GM19240 (cell line): Measurements from ENCODE around the gene PTPRN2.

Source experiments
- DNase-seq: peaks from one replicate; pipeline ENCODE4 v3.0.0; 2011; ENCODE audit warnings: low spot score; ENCODE audit not compliant: insufficient read length

Gene PTPRN2

GRCh38 chr7:158327571-158328180 lies 259.9 kb downstream of the PTPRN2 start:
- DNase-seq: no peak

- no peak for DNase-seq
Measured at GRCh38 chr7:158327012-158327411, 260.6 kb downstream of the PTPRN2 start.

DNA sequence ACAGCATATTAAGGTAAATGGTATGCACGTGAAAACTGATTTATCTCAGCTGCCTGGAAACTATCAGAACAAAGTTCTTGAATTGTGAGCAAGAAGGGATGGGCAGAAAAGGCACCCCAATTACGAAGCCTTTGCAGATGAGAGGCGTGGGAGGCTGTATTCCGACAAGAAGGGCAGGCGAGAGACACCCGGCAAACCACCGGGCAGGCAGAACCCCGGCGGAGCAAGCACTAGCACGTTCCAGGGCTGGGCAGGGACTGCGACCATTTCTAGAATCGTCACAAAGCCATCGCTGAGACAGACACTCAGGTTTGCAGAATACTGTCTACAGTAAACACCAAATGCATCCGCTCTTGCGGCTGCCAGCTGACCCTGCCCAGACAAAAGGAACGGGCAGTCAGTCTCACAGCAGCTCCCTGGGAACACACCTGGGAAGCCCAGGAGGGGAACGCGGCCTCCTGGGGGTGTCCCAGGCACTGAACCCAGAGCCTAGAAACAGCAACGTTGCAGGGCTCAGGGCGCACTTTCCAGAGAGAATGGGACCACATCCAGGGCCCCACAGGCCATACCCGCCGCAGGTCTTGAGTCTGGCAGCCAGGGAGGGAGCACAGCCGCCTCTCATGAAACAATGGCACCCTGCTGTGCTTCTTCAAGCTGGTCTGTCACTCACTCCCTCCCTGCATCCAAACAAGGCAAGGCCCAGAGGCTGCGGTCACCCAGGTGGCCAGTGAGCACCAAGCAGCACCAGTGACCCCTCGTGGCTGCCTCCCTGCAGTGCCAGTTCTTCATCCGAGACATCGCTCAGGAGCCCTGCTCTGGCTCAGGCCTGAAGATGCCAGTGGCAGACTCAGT lies 261.9 kb downstream of the PTPRN2 start:
- no peak for DNase-seq

- no peak for DNase-seq
Measured at GRCh38 chr7:158324397-158325360, 262.9 kb downstream of the PTPRN2 start.

GRCh38 chr7:158323741-158324396 lies 263.8 kb downstream of the PTPRN2 start:
- DNase-seq: no peak

- DNase-seq: no peak
Measured at GRCh38 chr7:158322616-158323530, 264.8 kb downstream of the PTPRN2 start.

- DNase-seq: no peak
Measured at GRCh38 chr7:158321936-158322615, 265.5 kb downstream of the PTPRN2 start.

DNA sequence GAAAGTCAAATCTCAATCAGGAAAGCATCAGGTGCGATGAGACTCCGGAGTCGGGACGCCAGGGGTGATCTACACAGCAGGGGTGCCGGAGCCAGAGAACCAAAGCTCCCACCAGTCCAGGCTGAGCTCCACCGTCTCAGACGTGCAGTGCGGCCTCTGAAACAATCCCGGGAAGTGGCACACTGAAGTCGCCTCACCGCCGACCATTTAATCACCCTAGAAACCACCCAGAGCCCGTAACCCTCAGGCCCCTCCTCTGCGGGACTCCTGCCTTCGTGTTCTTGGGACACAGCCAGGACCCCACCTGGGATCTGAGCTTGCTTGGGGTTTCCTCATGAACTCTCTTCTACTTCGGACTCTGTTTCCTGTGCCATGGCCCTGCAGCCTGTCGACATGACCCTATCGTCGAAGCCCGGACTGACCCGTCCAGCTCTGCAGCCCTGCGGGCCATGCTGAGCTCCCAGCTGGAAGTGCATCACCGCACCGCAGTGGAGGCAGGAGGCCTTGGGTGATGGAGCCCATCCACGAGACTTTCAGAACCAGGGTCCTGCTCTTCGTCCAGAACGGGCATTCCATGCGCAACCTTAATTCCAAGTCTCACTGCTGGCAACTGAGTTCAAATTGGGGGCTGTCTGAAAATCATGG lies 266.4 kb downstream of the PTPRN2 start:
- no peak for DNase-seq

- DNase-seq: no peak
Measured at GRCh38 chr7:158320328-158320727, 267.3 kb downstream of the PTPRN2 start.

DNA sequence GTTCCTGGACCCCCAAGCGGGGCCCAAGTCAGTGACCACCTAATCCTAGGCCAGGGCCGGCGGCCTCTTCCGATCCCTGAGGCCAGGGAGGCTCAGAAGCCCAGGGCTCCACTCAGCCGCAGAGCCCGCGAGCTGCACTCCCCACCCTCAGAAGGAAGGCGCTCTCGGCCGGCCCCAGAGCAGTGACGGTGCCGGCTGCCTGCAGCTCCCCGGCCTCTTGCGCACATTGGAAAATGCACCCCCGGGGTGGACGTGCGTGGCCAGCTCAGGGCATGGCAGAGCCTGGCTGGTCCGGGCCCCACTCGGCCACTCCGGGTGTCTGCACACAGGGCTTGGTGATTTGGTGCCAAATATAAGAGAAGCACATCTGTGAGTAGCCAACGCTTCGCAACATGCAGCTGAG lies 269.1 kb downstream of the PTPRN2 start:
- DNase-seq: no peak

DNA sequence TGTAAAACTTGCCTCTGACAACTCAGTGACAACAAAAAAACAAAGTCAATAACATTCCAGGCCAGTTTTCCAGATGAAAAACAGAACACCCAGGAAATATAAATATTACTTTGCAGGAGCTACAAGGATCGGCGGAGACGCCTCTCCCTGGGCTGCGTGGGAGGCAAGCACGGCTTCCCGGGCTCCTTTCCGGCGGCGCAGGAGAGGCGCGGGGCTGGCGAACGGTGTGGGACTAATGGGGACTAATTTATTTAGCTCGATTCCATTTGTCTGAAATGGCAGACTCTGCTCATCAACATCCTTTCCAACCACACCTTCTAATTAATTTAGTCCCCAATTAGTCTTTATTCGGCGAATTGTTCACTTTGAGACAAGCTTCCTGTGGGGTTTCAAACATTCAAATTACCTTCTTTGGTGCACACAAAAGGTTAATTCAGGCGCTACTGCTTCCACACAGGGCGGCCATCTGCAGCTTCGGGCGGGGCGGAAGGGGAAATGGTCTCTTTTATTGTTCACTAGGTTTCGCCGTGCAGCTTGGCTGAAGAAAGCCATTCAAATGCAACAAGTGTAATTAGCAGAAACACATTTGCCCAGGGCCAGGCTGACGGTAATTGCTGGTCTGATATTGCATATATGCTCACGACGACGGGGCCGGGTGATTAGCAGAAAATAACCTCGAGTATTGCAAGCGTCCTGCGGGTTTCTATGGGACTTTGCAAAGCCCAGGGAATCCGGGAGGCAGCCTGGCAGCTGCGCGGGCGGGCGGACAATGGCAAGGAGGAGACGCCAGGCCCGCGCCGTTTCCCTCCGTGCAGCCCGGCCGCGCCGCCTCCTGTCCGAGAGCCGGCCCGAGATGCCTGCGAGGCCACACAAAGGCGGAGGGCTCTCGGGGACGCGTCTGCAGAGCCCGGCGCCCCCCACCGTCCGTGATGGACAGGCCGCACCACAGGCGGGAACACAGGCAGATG lies 270.1 kb downstream of the PTPRN2 start:
- no peak for DNase-seq

DNA sequence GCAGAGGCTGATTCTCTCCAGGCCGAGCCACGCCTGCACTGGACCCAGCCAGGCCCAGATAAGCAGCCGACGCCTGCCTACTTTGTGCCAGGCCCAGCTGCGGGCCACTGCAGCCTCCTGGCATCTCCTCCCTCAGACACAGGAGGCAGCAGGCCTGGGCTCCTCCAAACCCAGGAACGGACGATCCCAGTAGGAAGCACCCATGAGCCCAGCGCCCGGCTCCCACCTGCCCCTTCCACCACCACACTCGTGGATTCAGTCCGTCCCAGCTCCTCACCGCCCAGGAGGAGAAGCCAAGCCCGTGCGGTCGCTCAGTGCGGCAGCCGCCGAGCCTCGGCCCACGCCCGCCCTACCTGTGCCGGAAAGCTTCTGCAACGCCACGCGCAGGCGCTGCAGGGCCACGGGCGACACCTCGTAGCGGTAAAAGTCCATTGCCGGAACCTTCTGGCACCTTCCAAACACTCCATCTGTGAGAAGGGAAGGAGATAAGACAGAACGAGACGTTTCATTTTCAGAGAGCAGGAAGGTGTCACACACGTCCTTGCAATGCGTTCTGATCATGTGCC lies 271.1 kb downstream of the PTPRN2 start:
- DNase-seq: no peak

GRCh38 chr7:158315881-158316280 lies 271.7 kb downstream of the PTPRN2 start:
- DNase-seq: no peak

DNA sequence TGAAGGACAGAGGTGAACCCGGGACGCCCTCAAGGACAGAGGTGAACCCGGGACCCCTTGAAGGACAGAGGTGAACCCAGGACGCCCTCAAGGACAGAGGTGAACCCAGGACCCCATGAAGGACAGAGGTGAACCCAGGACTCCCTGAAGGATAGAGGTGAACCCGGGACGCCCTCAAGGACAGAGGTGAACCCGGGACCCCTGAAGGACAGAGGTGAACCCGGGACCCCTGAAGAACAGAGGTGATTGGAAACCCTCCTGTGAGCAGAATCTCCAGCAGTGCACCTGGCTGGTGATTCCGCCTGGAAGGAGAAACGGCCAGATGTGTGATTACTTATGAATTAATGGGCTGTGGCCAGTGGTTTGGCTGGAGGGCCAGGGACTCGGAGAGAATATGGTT lies 272.3 kb downstream of the PTPRN2 start:
- no peak for DNase-seq

DNA sequence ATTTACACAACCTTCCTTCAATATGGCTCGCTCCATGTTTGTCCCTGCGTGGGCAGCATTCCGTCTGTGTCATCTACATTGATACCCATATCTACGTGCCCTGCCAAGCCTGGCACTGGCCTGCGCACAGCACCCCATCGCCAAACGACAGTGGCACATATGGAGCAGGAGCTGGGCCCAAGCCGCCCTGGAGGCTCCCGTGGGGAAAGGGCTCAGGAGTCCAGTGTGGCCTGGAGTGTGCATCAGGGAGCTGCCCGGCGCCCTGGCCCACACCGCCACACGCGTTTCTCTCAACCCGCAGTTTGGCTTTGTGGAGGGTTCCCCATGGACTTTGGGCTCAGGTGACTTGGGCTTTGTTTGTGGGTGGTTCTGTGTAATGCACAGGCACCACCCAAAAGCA lies 273.2 kb downstream of the PTPRN2 start:
- no peak for DNase-seq

DNA sequence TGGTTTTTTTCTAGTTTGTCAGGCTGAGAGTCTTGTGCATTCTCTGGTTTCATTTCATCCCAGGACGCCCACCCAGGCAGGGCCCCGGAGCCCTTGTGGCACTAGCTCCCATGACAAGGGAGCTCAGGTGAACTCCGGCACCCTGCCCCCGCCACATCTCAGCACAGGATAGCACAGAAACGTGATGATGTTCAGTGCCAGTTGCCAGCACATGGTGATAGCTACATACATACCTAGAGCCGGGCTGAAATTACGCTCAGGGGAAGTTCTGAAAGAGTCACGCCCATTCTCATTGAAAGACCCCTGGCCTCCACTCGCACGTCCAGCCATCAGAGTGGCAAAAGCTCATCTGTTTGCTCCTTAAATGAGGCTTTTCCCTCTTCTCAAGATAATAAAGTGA lies 273.7 kb downstream of the PTPRN2 start:
- DNase-seq: no peak

DNA sequence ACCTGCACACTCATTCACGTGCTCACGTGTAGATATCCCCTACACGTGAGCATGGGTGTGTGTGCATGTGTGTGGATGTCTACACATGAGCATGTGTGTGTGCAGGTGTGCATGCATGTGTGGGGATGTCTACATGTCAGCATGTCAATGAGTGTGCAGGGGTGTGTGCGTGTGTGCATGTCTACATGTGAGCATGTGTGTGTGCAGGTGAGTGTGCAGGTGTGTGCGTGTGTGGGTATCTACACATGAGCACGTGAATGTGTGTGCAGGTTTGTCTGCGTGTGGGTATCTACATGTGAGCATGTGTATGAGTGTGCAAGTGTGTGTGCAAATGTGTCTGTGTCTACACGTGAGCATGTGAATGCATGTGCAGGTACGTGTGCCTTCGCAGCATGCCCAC lies 274.8 kb downstream of the PTPRN2 start:
- no peak for DNase-seq

DNA sequence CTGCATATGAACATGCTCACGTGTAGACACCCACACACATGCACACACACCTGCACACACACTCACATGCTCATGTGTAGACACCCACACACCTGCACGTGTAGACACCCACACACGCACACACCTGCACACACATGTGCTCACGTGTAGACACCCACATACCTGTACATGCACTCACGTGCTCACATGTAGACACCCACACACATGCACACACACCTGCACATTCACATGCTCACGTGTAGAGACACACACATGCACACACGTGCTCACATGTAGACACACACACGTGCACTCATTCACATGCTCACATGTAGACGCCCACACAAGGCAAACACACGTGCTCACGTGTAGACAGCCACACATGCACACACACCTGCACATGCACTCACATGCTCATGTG lies 275.8 kb downstream of the PTPRN2 start:
- no peak for DNase-seq
